Measurements from ENCODE around the gene FADD.
"Not testable (repeated sequence)": the region's sequence is repeated elsewhere in the genome, so short reads cannot be mapped to it uniquely, and the experiment has no call there.

The FADD gene

GRCh38 chr11:70193411-70194292 is 9.4 kb upstream of the FADD start:
- no peak overlapping the region for H3K4me3 ChIP-seq
- DNase-seq (ENCODE audit: low read depth, low spot score), result no peak
- TF ChIP-seq EZH2 (IDR thresholded peaks at IDR 0.05), result no peak
- no peak for TF ChIP-seq FOXP2 (optimal IDR thresholded peaks at IDR 0.05; ENCODE audit: control extremely low read depth, extremely low read length, insufficient read depth)
- no peak for TF ChIP-seq POLR2AphosphoS5 (IDR thresholded peaks at IDR 0.05; ENCODE audit: borderline replicate concordance, low read depth, low read length)
- H3K27ac ChIP-seq, result no peak overlapping the region
- H3K36me3 ChIP-seq (ENCODE audit: insufficient read depth, low read length), result no peaks in the 10 kb centered on the region
- H3K9me3 ChIP-seq (ENCODE audit: low read depth, low read length), result no peaks in the 10 kb centered on the region
- no peak overlapping the region for H3K9ac ChIP-seq (ENCODE audit: insufficient read length)

GRCh38 chr11:70194792-70195791 is 8.0 kb upstream of the FADD start:
- no peak for DNase-seq (ENCODE audit: low read depth, low spot score)
- no peak for TF ChIP-seq FOXP2 (optimal IDR thresholded peaks at IDR 0.05; ENCODE audit: control extremely low read depth, extremely low read length, insufficient read depth)
- TF ChIP-seq POLR2AphosphoS5 (IDR thresholded peaks at IDR 0.05; ENCODE audit: borderline replicate concordance, low read depth, low read length), result no peak
- no peak for TF ChIP-seq EZH2 (IDR thresholded peaks at IDR 0.05)
- no peaks in the 10 kb centered on the region for H3K9me3 ChIP-seq (ENCODE audit: low read depth, low read length)

DNA sequence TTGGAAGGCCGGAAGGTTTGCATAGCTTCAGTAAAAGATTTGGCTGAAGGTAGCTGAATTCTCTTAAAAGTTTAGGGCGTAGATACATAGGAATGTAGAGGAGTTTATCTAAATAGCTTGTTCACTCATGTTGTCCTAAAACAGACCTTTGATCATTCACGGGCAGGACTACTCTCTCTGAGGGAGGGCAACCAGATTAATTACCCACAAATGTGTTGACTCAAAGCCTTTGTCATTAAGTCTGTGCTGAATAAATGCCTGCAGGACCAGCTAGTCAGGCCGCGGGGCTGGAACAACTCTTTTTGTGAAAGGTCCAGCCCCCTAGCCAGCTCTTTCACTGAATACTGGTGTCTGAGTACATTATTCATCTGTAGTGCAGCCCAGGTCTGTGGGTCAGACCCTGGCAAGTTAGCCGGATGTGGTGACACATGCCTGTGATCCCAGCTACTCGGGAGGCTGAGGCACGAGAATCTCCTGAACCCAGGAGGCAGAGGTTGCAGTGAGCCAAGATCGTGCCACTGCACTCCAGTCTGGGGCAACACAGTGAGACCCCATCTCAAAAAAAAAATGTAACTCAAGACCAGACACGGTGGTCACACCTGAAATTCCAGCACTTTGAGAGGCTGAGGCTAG is 2.8 kb upstream of the FADD start:
- no peak for TF ChIP-seq FOXP2 (optimal IDR thresholded peaks at IDR 0.05; ENCODE audit: control extremely low read depth, extremely low read length, insufficient read depth)
- no peak for TF ChIP-seq POLR2AphosphoS5 (IDR thresholded peaks at IDR 0.05; ENCODE audit: borderline replicate concordance, low read depth, low read length)
- TF ChIP-seq EZH2 (IDR thresholded peaks at IDR 0.05), result no peak
- no peak for DNase-seq (ENCODE audit: low read depth, low spot score)

More at GRCh38 chr11:70194792-70195791, 8.0 kb upstream of the FADD start:
- Histone ChIP-seq H3K27ac (no peak overlapping the region), H3K4me3 (no peak overlapping the region), H3K36me3 (ENCODE audit: insufficient read depth, low read length) (no peaks in the 10 kb centered on the region), H3K9ac (ENCODE audit: insufficient read length) (no peak overlapping the region)

DNA sequence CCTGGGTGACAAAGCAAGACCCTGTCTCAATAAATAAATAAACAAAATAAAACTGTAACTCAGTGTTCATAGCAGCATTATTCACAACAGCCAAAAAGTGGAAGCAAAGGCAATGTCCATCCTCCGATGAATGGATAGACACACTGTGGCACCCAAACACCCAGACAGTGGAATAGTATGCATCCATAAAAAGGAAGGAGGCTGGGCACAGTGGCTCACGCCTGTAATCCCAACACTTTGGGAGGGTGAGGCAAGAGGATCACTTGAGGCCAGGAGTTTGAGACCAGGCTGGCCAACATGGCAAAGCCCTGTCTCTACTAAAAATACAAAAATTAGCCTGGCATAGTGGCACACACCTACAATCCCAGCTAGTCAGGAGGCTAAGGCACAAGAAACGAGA is 2.0 kb upstream of the FADD start:
- H3K27ac ChIP-seq; H3K9me3 ChIP-seq (ENCODE audit: low read depth, low read length); DNase-seq (ENCODE audit: low read depth, low spot score); H3K4me3 ChIP-seq; H3K9ac ChIP-seq (ENCODE audit: insufficient read length): not testable (repeated sequence)
- peaks cover 16% of the 10 kb centered on the region for H3K36me3 ChIP-seq (ENCODE audit: insufficient read depth, low read length)

More for the DNA sequence above, 2.8 kb upstream of the FADD start:
- peaks cover 9% of the 10 kb centered on the region for H3K36me3 ChIP-seq (ENCODE audit: insufficient read depth, low read length)
- H3K9ac ChIP-seq (ENCODE audit: insufficient read length), result no peak overlapping the region
- H3K27ac ChIP-seq, result no peak overlapping the region
- no peaks in the 10 kb centered on the region for H3K9me3 ChIP-seq (ENCODE audit: low read depth, low read length)
- no peak overlapping the region for H3K4me3 ChIP-seq

DNA sequence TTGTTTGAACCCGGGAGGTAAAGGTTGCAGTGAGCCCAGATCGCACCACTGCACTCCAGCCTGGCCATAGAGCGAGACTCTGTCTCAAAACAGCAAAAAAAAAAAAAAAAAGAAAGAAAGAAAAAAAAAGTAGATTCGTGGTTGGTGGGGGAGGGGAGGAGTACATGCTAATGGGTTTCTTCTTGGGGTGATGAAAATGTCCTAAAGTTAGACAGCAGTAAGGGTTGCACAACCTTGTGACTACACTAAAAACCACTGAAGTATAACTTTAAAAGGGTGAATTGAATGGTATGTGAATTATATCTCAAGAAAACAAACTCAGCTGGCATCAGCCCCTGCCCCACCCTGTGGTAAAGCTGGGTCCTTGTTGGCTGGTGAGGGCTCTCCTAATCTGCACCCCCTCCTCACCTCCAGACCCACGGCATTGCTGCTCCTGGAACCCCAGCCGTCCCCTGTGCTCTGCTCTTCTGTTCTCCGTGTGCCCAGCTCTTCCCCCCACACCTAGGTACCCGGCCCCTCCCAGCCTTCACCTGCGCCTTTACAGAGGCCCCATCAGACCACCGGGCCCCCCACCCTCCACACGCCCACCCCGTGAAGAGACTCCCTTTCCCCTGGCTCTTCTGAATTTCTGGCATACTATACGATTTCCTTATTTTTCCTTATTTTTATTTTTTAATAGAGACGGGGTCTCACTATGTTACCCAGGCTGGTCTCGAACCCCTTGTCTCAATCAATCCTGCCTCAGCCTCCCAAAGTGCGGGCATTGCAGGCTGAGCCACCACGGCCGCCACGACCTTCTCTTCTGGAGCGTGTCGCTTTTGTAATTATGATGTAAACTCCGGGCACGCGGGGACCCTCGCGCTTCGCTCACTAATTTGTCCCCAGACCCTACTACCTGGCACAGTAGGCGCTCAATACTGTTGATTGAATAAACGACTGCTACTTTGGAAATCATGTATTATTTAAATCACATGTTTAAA is 924 bp upstream of the FADD start:
- Histone ChIP-seq H3K9me3 (ENCODE audit: low read depth, low read length) (no peaks in the 10 kb centered on the region), H3K4me3 (peak overlapping the region; percentile 93), H3K27ac (no peak overlapping the region), H3K9ac (ENCODE audit: insufficient read length) (peak overlapping the region; percentile 66), H3K36me3 (ENCODE audit: insufficient read depth, low read length) (peaks cover 27% of the 10 kb centered on the region)
- TF ChIP-seq POLR2AphosphoS5 (IDR thresholded peaks at IDR 0.05; ENCODE audit: borderline replicate concordance, low read depth, low read length), result no peak
- no peak for TF ChIP-seq EZH2 (IDR thresholded peaks at IDR 0.05)
- no peak for TF ChIP-seq FOXP2 (optimal IDR thresholded peaks at IDR 0.05; ENCODE audit: control extremely low read depth, extremely low read length, insufficient read depth)
- no peak for DNase-seq (ENCODE audit: low read depth, low spot score)

DNA sequence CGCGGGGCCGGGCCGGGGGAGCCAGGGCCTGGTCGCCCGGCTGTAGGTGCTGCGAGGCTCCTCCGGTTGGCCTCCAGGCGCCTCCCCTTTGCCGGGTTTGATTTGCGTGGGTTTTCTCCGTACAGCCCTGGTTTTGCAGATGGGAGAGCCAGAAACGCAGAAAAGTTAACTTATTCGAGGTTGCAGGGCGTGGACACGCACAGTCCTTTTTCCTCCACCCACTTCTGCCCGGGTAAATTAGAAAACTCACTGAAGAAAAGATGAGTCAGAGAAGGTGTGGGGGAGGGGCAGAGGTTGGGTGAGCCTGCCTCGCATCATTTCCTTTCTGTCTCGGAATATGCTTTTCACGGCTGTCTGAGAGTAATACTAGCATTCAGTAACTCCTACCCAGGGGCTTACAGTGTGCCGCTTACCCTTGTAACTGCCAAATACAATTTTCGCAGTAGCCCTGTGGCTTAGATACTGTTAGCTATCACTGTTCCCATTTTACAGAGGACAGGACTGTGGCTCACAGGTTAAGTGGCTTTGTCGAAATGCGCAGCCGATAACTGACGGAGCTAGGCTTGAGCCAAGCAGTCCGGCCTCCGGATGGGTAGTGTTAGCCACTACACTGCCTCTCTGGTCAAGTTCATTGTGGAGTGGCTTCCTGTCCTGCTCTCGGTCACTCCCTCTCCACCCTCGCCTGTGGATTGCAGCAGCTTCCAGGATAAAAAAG is 812 bp downstream of the FADD start:
- peak overlapping the region; percentile 93 for H3K4me3 ChIP-seq
- peaks cover 34% of the 10 kb centered on the region for H3K36me3 ChIP-seq (ENCODE audit: insufficient read depth, low read length)
- peak overlapping the region; percentile 94 for H3K9ac ChIP-seq (ENCODE audit: insufficient read length)
- DNase-seq (ENCODE audit: low read depth, low spot score), result no peak
- peak; percentile 9; the same call in 1 of the 2 replicates for TF ChIP-seq POLR2AphosphoS5 (IDR thresholded peaks at IDR 0.05; ENCODE audit: borderline replicate concordance, low read depth, low read length)
- TF ChIP-seq EZH2 (IDR thresholded peaks at IDR 0.05), result no peak
- H3K27ac ChIP-seq, result 0 out of 2 replicates have a peak overlapping the region, but pooled peaks have one; percentile 13
- H3K9me3 ChIP-seq (ENCODE audit: low read depth, low read length), result no peaks in the 10 kb centered on the region

GRCh38 chr11:70204466-70204799 is 1.3 kb downstream of the FADD start:
- no peak for DNase-seq (ENCODE audit: low read depth, low spot score)
- TF ChIP-seq FOXP2 (optimal IDR thresholded peaks at IDR 0.05; ENCODE audit: control extremely low read depth, extremely low read length, insufficient read depth) (no peak), EZH2 (IDR thresholded peaks at IDR 0.05) (no peak), POLR2AphosphoS5 (IDR thresholded peaks at IDR 0.05; ENCODE audit: borderline replicate concordance, low read depth, low read length) (0 out of 2 replicates have a peak, but pooled peaks have one; percentile 5)
- H3K9me3 ChIP-seq (ENCODE audit: low read depth, low read length), result no peaks in the 10 kb centered on the region
- peak overlapping the region; percentile 94 for H3K9ac ChIP-seq (ENCODE audit: insufficient read length)
- H3K36me3 ChIP-seq (ENCODE audit: insufficient read depth, low read length), result peaks cover 34% of the 10 kb centered on the region
- H3K4me3 ChIP-seq, result peak overlapping the region; percentile 93
- 0 out of 2 replicates have a peak overlapping the region, but pooled peaks have one; percentile 13 for H3K27ac ChIP-seq
